Activated CD4-positive, alpha-beta T cell treated with anti-CD3 and anti-CD28 coated beads, Interleukin-2, amount 50 U/mL, for 16 hours (primary cell): ENCODE data around the gene THEM5.

Experiments used
- DNase-seq: peaks from one replicate; pipeline ENCODE4 v3.0.0-alpha.2; 2020

The THEM5 gene

GRCh38 chr1:151838222-151839081, 15.1 kb downstream of the THEM5 start:
- DNase-seq = no peak

GRCh38 chr1:151837884-151838221, 15.7 kb downstream of the THEM5 start:
- DNase-seq = no peak

GRCh38 chr1:151837197-151837596, 16.3 kb downstream of the THEM5 start:
- DNase-seq = peak; percentile 72

GRCh38 chr1:151835596-151835995, 17.9 kb downstream of the THEM5 start:
- DNase-seq = no peak

- DNase-seq = no peak
Measured at GRCh38 chr1:151834239-151834638, 19.3 kb downstream of the THEM5 start.

- no peak for DNase-seq
Measured at GRCh38 chr1:151833172-151833900, 20.2 kb downstream of the THEM5 start.

- DNase-seq = no peak
Measured at GRCh38 chr1:151832318-151832980, 21.1 kb downstream of the THEM5 start.

- DNase-seq = no peak
Measured at GRCh38 chr1:151831605-151832004, 21.9 kb downstream of the THEM5 start, which contains the start of gene RORC. Gene RORC (minus strand): TSS chr1:151831802. CDS start chr1:151831764, 38 bp downstream.

GRCh38 chr1:151831256-151831591, 22.3 kb downstream of the THEM5 start:
- DNase-seq = no peak

GRCh38 chr1:151830055-151830454, 23.5 kb downstream of the THEM5 start:
- no peak for DNase-seq

GRCh38 chr1:151829352-151830046, 24.0 kb downstream of the THEM5 start:
- DNase-seq = peak; percentile 78

- DNase-seq = no peak
Measured at GRCh38 chr1:151828921-151829320, 24.6 kb downstream of the THEM5 start.

- DNase-seq = no peak
Measured at GRCh38 chr1:151827853-151828252, 25.7 kb downstream of the THEM5 start.

GRCh38 chr1:151825751-151826660, 27.5 kb downstream of the THEM5 start:
- no peak for DNase-seq

GRCh38 chr1:151825204-151825603, 28.3 kb downstream of the THEM5 start:
- no peak for DNase-seq

GRCh38 chr1:151823175-151823574, 30.3 kb downstream of the THEM5 start:
- no peak for DNase-seq

- no peak for DNase-seq
Measured at GRCh38 chr1:151822404-151822803, 31.1 kb downstream of the THEM5 start.

- no peak for DNase-seq
Measured at GRCh38 chr1:151820940-151821339, 32.6 kb downstream of the THEM5 start.

- DNase-seq = no peak
Measured at GRCh38 chr1:151819976-151820623, 33.4 kb downstream of the THEM5 start.

- DNase-seq = no peak
Measured at GRCh38 chr1:151819227-151819835, 34.2 kb downstream of the THEM5 start.

GRCh38 chr1:151817353-151817730, 36.2 kb downstream of the THEM5 start:
- DNase-seq = no peak
